Vagina (tissue), 2 donors: ENCODE data around the gene YAF2. TPM values are rescaled to one million over a fixed set of nuclear protein-coding genes. Genes with fewer than 3 reads are reported as not detected.

Experiments used
- DNase-seq, 2 donors: peaks; one replicate each; pipeline ENCODE4 v3.0.0-alpha.2; 2017; ENCODE audit errors: extremely low spot score in 2 of 2
- H3K27ac ChIP-seq: fragments of 200-600 bp; sonication (generic); one replicate; pipeline ENCODE4 v1.5.1; 2019
- H3K27me3 ChIP-seq: fragments of 200-600 bp; sonication (generic); one replicate; pipeline ENCODE4 v1.5.1; 2019
- H3K36me3 ChIP-seq, 2 donors: fragments of 200-600 bp; sonication (generic); one replicate each; pipeline ENCODE4 v1.5.1; 2017 to 2019
- H3K4me1 ChIP-seq: fragments of 200-600 bp; sonication (generic); one replicate; pipeline ENCODE4 v1.5.1; 2019
- H3K4me3 ChIP-seq, 2 donors: fragments of 200-600 bp; sonication (generic); 1 replicate in 1 of 2; 2 replicates in 1 of 2; pipeline ENCODE4 v1.5.1; 2016 to 2019
- H3K9me3 ChIP-seq: fragments of 200-600 bp; sonication (generic); one replicate; pipeline ENCODE4 v1.5.1; 2019
- POLR2A ChIP-seq, 2 donors: fragments of 450-650 bp; IDR thresholded peaks; one replicate each; pipeline ENCODE4 v1.6.1; 2017; ENCODE audit warnings: antibody characterized with exemption in 2 of 2, mild to moderate bottlenecking in 2 of 2, moderate library complexity in 2 of 2
- POLR2AphosphoS5 ChIP-seq, 2 donors: sonication (generic); formaldehyde crosslinking; IDR thresholded peaks; one replicate each; pipeline ENCODE4 v1.9.0; 2017; ENCODE audit warnings: antibody characterized with exemption in 2 of 2, mild to moderate bottlenecking in 2 of 2, low read depth in 1 of 2; ENCODE audit not compliant: insufficient read depth in 1 of 2
- intact Hi-C: fragments of 100-400 bp; cut with DNase I; formaldehyde crosslinking; loops from one replicate; pipeline ENCODE4 v1.15.1; 2023
- total RNA-seq: library from RNA; depleted of rRNA; stranded (reverse); fragments of >200 nt; gene quantifications from one replicate; pipeline ENCODE4 v1.2.3, GENCODE V29; 2016
- TF ChIP-seq, protein P1 (sequence below), 3 experiments: fragments of 450-650 bp in 2 of 3; fragments of 200-600 bp in 1 of 3; sonication (generic) in 1 of 3; IDR thresholded peaks; one replicate each; pipeline ENCODE4 v1.5.1; 2017 to 2019; ENCODE audit warnings: antibody characterized with exemption in 3 of 3, mild to moderate bottlenecking in 2 of 3, moderate library complexity in 2 of 3

The YAF2 gene
- total RNA-seq, 1 donor from 2014 or later: 23.1 TPM

- intact Hi-C loops: loop anchor here (10.0 kb wide), 1 partner anchor 89 kb away; the partner anchor contains the start of gene YAF2
- Histone ChIP-seq H3K4me1 (peaks cover 23% of the 10 kb centered on the region), H3K36me3 (no peaks in the 10 kb centered on the region), H3K27me3 (no peaks in the 10 kb centered on the region), H3K4me3 (peak overlapping the region in 1 of 2 donors; percentile 94), H3K9me3 (no peaks in the 10 kb centered on the region), H3K27ac (no peak overlapping the region)
- TF ChIP-seq, protein P1, sequence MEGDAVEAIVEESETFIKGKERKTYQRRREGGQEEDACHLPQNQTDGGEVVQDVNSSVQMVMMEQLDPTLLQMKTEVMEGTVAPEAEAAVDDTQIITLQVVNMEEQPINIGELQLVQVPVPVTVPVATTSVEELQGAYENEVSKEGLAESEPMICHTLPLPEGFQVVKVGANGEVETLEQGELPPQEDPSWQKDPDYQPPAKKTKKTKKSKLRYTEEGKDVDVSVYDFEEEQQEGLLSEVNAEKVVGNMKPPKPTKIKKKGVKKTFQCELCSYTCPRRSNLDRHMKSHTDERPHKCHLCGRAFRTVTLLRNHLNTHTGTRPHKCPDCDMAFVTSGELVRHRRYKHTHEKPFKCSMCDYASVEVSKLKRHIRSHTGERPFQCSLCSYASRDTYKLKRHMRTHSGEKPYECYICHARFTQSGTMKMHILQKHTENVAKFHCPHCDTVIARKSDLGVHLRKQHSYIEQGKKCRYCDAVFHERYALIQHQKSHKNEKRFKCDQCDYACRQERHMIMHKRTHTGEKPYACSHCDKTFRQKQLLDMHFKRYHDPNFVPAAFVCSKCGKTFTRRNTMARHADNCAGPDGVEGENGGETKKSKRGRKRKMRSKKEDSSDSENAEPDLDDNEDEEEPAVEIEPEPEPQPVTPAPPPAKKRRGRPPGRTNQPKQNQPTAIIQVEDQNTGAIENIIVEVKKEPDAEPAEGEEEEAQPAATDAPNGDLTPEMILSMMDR (IDR thresholded peaks at IDR 0.05): no peak
- no peak for TF ChIP-seq POLR2A (IDR thresholded peaks at IDR 0.05)
- DNase-seq: no peak
Observed at GRCh38 chr12:42145552-42146215, 92.4 kb downstream of the YAF2 start.

DNA sequence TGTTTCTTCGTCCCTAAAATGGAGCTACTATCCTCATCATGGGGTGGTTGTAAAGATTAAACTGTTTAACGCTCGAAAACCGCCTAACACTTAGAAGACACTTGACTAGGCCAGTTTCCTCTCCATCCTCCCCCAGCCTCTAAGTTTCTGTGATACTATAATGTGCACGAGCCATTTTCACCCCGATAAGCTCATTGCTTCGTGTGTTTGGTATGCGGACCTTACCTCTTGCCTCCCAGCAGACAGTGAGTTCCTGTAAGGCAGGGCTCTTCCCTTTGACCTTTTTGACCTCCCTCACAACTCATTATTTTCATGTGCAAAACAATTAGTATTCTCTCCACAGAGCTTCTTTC, 92.9 kb downstream of the YAF2 start:
- TF ChIP-seq, protein P1 (IDR thresholded peaks at IDR 0.05): no peak
- TF ChIP-seq POLR2A (IDR thresholded peaks at IDR 0.05): no peak
- no peak for TF ChIP-seq POLR2AphosphoS5 (IDR thresholded peaks at IDR 0.05; ENCODE audit: insufficient read depth in 1 of 2, low read depth in 1 of 2)
- Histone ChIP-seq H3K27me3 (no peaks in the 10 kb centered on the region), H3K27ac (peak overlapping the region; percentile 75), H3K36me3 (no peaks in the 10 kb centered on the region), H3K4me1 (peaks cover 23% of the 10 kb centered on the region), H3K9me3 (no peaks in the 10 kb centered on the region), H3K4me3 (peak overlapping the region; percentile 55 to 94)
- no peak for DNase-seq
- intact Hi-C loops: loop anchor here (10.0 kb wide), 1 partner anchor 90 kb away; the partner anchor contains the start of gene YAF2

- intact Hi-C loops: loop anchor here (10.0 kb wide), 1 partner anchor 90 kb away; the partner anchor contains the start of gene YAF2
- Histone ChIP-seq H3K9me3 (no peaks in the 10 kb centered on the region), H3K4me3 (peak within 1 kb of the TSS; percentile 55 to 94), H3K27me3 (no peaks in the 10 kb centered on the region), H3K36me3 (no peaks in the 10 kb centered on the region), H3K4me1 (peaks cover 23% of the 10 kb centered on the region), H3K27ac (peak within 1 kb of the TSS; percentile 75)
- TF ChIP-seq POLR2A (IDR thresholded peaks at IDR 0.05) (peak in 1 of 2 donors; percentile 60), POLR2AphosphoS5 (IDR thresholded peaks at IDR 0.05; ENCODE audit: insufficient read depth in 1 of 2, low read depth in 1 of 2) (peak; percentile 42 to 74)
- TF ChIP-seq, protein P1 (IDR thresholded peaks at IDR 0.05): no peak
- DNase-seq: no peak
Observed at GRCh38 chr12:42144408-42145196, 93.4 kb downstream of the YAF2 start, which contains the start of gene GXYLT1. TSS of gene GXYLT1 (minus strand) at chr12:42144874. CDS start at chr12:42144646, 228 bp downstream.

DNA sequence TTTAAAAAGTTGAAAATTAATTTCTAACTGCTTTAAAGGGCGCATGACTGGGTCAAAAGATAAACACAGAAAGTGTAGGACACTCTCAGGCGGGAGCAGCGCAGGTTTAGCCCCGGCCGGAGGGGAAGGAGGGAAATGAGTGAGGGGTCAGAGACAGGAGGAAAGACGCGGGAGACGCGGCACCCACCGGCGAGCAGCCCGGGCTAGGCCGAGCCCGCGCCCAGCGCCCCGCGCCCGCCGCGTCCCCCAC, 94.0 kb downstream of the YAF2 start:
- intact Hi-C loops: loop anchor here (10.0 kb wide), 1 partner anchor 91 kb away; the partner anchor contains the start of gene YAF2
- no peak for DNase-seq
- TF ChIP-seq, protein P1 (IDR thresholded peaks at IDR 0.05): no peak
- no peak for TF ChIP-seq POLR2A (IDR thresholded peaks at IDR 0.05)
- H3K36me3 ChIP-seq: no peaks in the 10 kb centered on the region
- no peaks in the 10 kb centered on the region for H3K27me3 ChIP-seq
- no peaks in the 10 kb centered on the region for H3K9me3 ChIP-seq
- peak overlapping the region; percentile 75 for H3K27ac ChIP-seq
- H3K4me1 ChIP-seq: peaks cover 23% of the 10 kb centered on the region
- peak overlapping the region; percentile 55 to 94 for H3K4me3 ChIP-seq
